Right lobe of liver (tissue), 6 donors: ENCODE measurements around the gene MARVELD1. TPM values are rescaled to one million over a fixed set of nuclear protein-coding genes. Genes with fewer than 3 reads are reported as not detected.

Experiments used
- ATAC-seq, 4 donors: fragments of 200-7000 bp; cut with Tn5 transposase; one replicate each; pipeline ENCODE4 v1.9.1; 2020; ENCODE audit warnings: mild to moderate bottlenecking in 4 of 4, moderate library complexity in 4 of 4
- DNase-seq, 3 donors: peaks; one replicate each; pipeline ENCODE4 v3.0.0-alpha.2; 2020
- H3K27ac ChIP-seq, 3 donors: fragments of 200-600 bp; one replicate each; pipeline ENCODE4 v1.8.0; 2022
- H3K27me3 ChIP-seq, 2 donors: fragments of 200-600 bp; one replicate each; pipeline ENCODE4 v1.8.0; 2022
- H3K36me3 ChIP-seq, 4 donors: fragments of 200-600 bp; sonication (generic) in 1 of 4; one replicate each; pipeline versions ENCODE4 v1.5.1 to v1.8.0; 2017 to 2022; ENCODE audit warnings: control low read depth in 1 of 4
- H3K4me1 ChIP-seq, 4 donors: fragments of 200-600 bp; sonication (generic) in 1 of 4; one replicate each; pipeline versions ENCODE4 v1.5.1 to v1.8.0; 2017 to 2022; ENCODE audit warnings: control low read depth in 1 of 4
- H3K4me3 ChIP-seq, 3 donors: fragments of 200-600 bp; one replicate each; pipeline ENCODE4 v1.8.0; 2022
- H3K9me3 ChIP-seq, 4 donors: fragments of 200-600 bp; sonication (generic) in 1 of 4; one replicate each; pipeline versions ENCODE4 v1.5.1 to v1.8.0; 2017 to 2022; ENCODE audit warnings: control low read depth in 1 of 4
- CTCF ChIP-seq, 4 donors: fragments of 200-600 bp in 3 of 4; fragments of 450-650 bp in 1 of 4; IDR thresholded peaks; one replicate each; pipeline versions ENCODE4 v1.5.1 to v1.8.0; 2016 to 2022; ENCODE audit warnings: antibody characterized with exemption in 4 of 4, mild to moderate bottlenecking in 2 of 4
- POLR2A ChIP-seq: fragments of 450-650 bp; IDR thresholded peaks from one replicate; pipeline ENCODE4 v1.6.1; 2017; ENCODE audit warnings: antibody characterized with exemption, mild to moderate bottlenecking
- WGBS: methylation state at CpG from one replicate; pipeline ENCODE4 v1.1.6; 2018; ENCODE audit warnings: low coverage, low lambda C conversion rate; ENCODE audit not compliant: insufficient coverage; ENCODE audit errors: missing lambda C conversion rate; 5-methylcytosine and 5-hydroxymethylcytosine counted together
- intact Hi-C, 2 donors: fragments of 100-400 bp; cut with DNase I; formaldehyde crosslinking; loops; one replicate each; pipeline versions ENCODE4 v1.11.2 to v1.14.1; 2022
- total RNA-seq, 6 experiments: library from RNA; depleted of rRNA in 2 of 6; stranded (reverse); fragments of >200 nt in 2 of 6; fragmentation: NEBNext Ultra II Directional in 3 of 6; extraction: Animal tissue kit (Norgen Biotek cat#: 25700) in 3 of 6; gene quantifications; one replicate each; pipeline versions ENCODE4 v1.1.0 to v1.2.4, GENCODE V29; 2016 to 2023
- donor health status: DM: no; HTN: yes; CAD: no.
- donor health status: DM: no; HTN: no; CAD: no.
- donor health status: DM: no; HTN: no; CAD: no.
- donor health status: DM: no; HTN: yes; CAD: no.
- donor health status: DM: no; HTN: yes; CAD: no.

MARVELD1 gene
- total RNA-seq, 6 experiments from 2014 or later, result 1.5 to 3.1 (median 2.3) TPM

DNA sequence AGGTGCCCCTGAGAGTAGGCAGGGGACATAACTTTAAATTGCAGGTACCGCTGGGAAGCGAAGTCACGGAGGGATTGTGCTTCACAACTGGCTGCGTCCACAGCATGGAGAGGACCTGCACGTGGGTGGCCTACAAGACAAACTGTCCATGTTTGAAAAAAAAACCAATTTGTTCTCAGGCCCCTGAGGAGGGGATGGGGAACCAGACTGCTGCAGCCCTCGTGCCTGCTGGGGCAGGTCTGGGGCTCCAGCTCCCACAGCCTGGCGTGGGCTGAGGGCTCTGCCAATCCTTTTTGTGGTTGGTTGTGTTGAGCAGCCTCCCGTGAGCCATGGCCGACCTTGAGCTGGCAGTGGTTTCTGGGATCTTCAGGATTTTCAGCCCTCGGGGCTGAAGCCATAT is 48.5 kb downstream of the MARVELD1 start:
- 100% methylated on average over 3 of the region's 10 CpGs for WGBS
- no peaks in the 10 kb centered on the region for H3K9me3 ChIP-seq
- H3K27me3 ChIP-seq, result no peaks in the 10 kb centered on the region
- intact Hi-C loops, result no loop called here
- no peak for ATAC-seq
- no peaks in the 10 kb centered on the region for H3K4me1 ChIP-seq
- H3K27ac ChIP-seq, result no peak overlapping the region
- H3K36me3 ChIP-seq, result peaks cover 0 to 31% (median 4%) of the 10 kb centered on the region in 4 donors
- H3K4me3 ChIP-seq, result no peak overlapping the region
- TF ChIP-seq CTCF (IDR thresholded peaks at IDR 0.05) (no peak), POLR2A (no peak)
- peak in 1 of 3 donors; percentile 15 for DNase-seq

DNA sequence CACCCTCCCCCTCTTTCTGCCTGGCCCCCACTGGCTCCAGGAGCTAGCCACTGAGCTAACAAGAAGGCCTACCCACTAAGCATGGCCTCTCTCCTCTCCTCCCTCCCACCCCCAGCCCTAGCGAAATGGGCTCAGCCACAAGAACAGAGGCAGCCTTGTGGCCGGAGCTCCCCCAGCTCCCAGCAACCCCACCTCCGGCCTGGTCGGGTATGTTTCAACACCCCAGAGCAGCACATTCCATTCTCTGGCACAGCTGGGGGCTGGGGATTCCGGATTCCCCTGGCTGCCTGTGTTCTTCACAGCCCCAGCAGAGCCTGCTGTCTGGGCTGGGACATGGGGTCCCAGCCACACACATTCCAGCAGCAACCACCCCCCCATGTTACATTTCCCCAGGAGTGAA is 49.3 kb downstream of the MARVELD1 start:
- Histone ChIP-seq H3K27me3 (no peaks in the 10 kb centered on the region), H3K4me1 (no peaks in the 10 kb centered on the region), H3K9me3 (no peaks in the 10 kb centered on the region), H3K4me3 (no peak overlapping the region), H3K36me3 (peaks cover 0 to 23% (median 4%) of the 10 kb centered on the region in 4 donors), H3K27ac (no peak overlapping the region)
- WGBS, result no CpG with 5 or more reads among the region's 5 CpGs
- intact Hi-C loops, result no loop called here
- ATAC-seq (peak in 2 of 4 donors; percentile 21 to 23), DNase-seq (peak in 1 of 3 donors; percentile 35)
- TF ChIP-seq POLR2A (no peak), CTCF (IDR thresholded peaks at IDR 0.05) (no peak)

- 100% methylated on average over 1 of the region's 2 CpGs for WGBS
- peaks cover 0 to 22% (median 4%) of the 10 kb centered on the region in 4 donors for H3K36me3 ChIP-seq
- intact Hi-C loops, result no loop called here
Measured at GRCh38 chr10:97763411-97763810, 49.9 kb downstream of the MARVELD1 start.

GRCh38 chr10:97763947-97764346 is 50.4 kb downstream of the MARVELD1 start:
- ATAC-seq, result no peak
- Histone ChIP-seq H3K36me3 (peaks cover 0 to 22% (median 4%) of the 10 kb centered on the region in 4 donors), H3K4me1 (no peaks in the 10 kb centered on the region), H3K27ac (no peak overlapping the region), H3K27me3 (no peaks in the 10 kb centered on the region), H3K4me3 (no peak overlapping the region), H3K9me3 (no peaks in the 10 kb centered on the region)
- no peak for DNase-seq
- intact Hi-C loops, result no loop called here
- TF ChIP-seq CTCF (IDR thresholded peaks at IDR 0.05) (no peak), POLR2A (no peak)
- WGBS, result 84% methylated on average over 3 of the region's 3 CpGs

More at GRCh38 chr10:97763411-97763810, 49.9 kb downstream of the MARVELD1 start:
- DNase-seq, result peak in 1 of 3 donors; percentile 2
- no peak for TF ChIP-seq CTCF (IDR thresholded peaks at IDR 0.05)
- TF ChIP-seq POLR2A, result no peak
- H3K4me3 ChIP-seq, result no peak overlapping the region
- H3K9me3 ChIP-seq, result no peaks in the 10 kb centered on the region
- H3K4me1 ChIP-seq, result no peaks in the 10 kb centered on the region
- ATAC-seq, result no peak
- no peaks in the 10 kb centered on the region for H3K27me3 ChIP-seq
- no peak overlapping the region for H3K27ac ChIP-seq

- Histone ChIP-seq H3K4me1 (no peaks in the 10 kb centered on the region), H3K27me3 (no peaks in the 10 kb centered on the region), H3K36me3 (peaks cover 0 to 16% (median 3%) of the 10 kb centered on the region in 4 donors), H3K4me3 (no peak overlapping the region), H3K27ac (no peak overlapping the region), H3K9me3 (no peaks in the 10 kb centered on the region)
- DNase-seq (no peak), ATAC-seq (no peak)
- WGBS, result 70% methylated on average over 2 of the region's 7 CpGs
- TF ChIP-seq CTCF (IDR thresholded peaks at IDR 0.05), result no peak
- no peak for TF ChIP-seq POLR2A
- intact Hi-C loops, result no loop called here
Measured at GRCh38 chr10:97764519-97764931, 51.0 kb downstream of the MARVELD1 start.
